ENCODE data around the gene FCRLA. TPM values are rescaled to one million over a fixed set of nuclear protein-coding genes. Genes with fewer than 3 reads are reported as not detected.
"Not testable (repeated sequence)": the region's sequence is repeated elsewhere in the genome, so short reads cannot be mapped to it uniquely, and the experiment has no call there.

Gene FCRLA
- total RNA-seq, 1 experiment from 2014 or later = 0.20 TPM

GRCh38 chr1:161722406-161722805 lies 15.4 kb downstream of the FCRLA start:
- Histone ChIP-seq H3F3A (ENCODE audit: insufficient read depth, low read depth) (0 out of 2 replicates have a peak, but pooled peaks cover under 1% of the 10 kb centered on the region), H4K20me1 (ENCODE audit: insufficient read depth) (no peaks in the 10 kb centered on the region), H3K27ac (no peak overlapping the region), H3K4me2 (no peak overlapping the region), H3K9me3 (ENCODE audit: insufficient read depth, low read depth) (no peaks in the 10 kb centered on the region), H3K4me1 (replicated peaks; ENCODE audit: insufficient read depth) (peaks cover 46% of the 10 kb centered on the region), H3K27me3 (ENCODE audit: insufficient read depth, low read depth) (no peaks in the 10 kb centered on the region), H3K36me3 (ENCODE audit: low read depth) (no peaks in the 10 kb centered on the region), H2AFZ (no peak overlapping the region), H3K9me2 (ENCODE audit: insufficient read depth) (no peaks in the 10 kb centered on the region), H3K4me3 (no peak overlapping the region), H3K79me2 (ENCODE audit: low read depth) (peaks cover 12% of the 10 kb centered on the region)
- BruUV-seq (replicated peaks) = no TSS peak
- intact Hi-C loops (cut with micrococcal nuclease; ENCODE audit: unreplicated experiment) = no loop called here
- TF ChIP-seq, protein P1, sequence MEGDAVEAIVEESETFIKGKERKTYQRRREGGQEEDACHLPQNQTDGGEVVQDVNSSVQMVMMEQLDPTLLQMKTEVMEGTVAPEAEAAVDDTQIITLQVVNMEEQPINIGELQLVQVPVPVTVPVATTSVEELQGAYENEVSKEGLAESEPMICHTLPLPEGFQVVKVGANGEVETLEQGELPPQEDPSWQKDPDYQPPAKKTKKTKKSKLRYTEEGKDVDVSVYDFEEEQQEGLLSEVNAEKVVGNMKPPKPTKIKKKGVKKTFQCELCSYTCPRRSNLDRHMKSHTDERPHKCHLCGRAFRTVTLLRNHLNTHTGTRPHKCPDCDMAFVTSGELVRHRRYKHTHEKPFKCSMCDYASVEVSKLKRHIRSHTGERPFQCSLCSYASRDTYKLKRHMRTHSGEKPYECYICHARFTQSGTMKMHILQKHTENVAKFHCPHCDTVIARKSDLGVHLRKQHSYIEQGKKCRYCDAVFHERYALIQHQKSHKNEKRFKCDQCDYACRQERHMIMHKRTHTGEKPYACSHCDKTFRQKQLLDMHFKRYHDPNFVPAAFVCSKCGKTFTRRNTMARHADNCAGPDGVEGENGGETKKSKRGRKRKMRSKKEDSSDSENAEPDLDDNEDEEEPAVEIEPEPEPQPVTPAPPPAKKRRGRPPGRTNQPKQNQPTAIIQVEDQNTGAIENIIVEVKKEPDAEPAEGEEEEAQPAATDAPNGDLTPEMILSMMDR (conservative IDR thresholded peaks at IDR 0.05) = no peak
- TF ChIP-seq EZH2 (IDR thresholded peaks at IDR 0.05; ENCODE audit: low read depth) = no peak
- DNase-seq = no peak
- ChIA-PET CTCF (no interaction called here), POLR2A (ENCODE audit: unreplicated experiment) (no interaction called here)

GRCh38 chr1:161723459-161724141 lies 16.6 kb downstream of the FCRLA start:
- Histone ChIP-seq H3K4me2 (peak overlapping the region; percentile 32), H2AFZ (no peak overlapping the region), H3K4me1 (replicated peaks; ENCODE audit: insufficient read depth) (peaks cover 49% of the 10 kb centered on the region), H3K27ac (no peak overlapping the region), H3F3A (ENCODE audit: insufficient read depth, low read depth) (0 out of 2 replicates have a peak, but pooled peaks cover 4% of the 10 kb centered on the region), H3K79me2 (ENCODE audit: low read depth) (peaks cover 18% of the 10 kb centered on the region), H3K4me3 (no peak overlapping the region), H3K9me2 (ENCODE audit: insufficient read depth) (no peaks in the 10 kb centered on the region), H3K27me3 (ENCODE audit: insufficient read depth, low read depth) (no peaks in the 10 kb centered on the region), H4K20me1 (ENCODE audit: insufficient read depth) (no peaks in the 10 kb centered on the region), H3K9me3 (ENCODE audit: insufficient read depth, low read depth) (no peaks in the 10 kb centered on the region), H3K36me3 (ENCODE audit: low read depth) (no peaks in the 10 kb centered on the region)
- ChIA-PET CTCF (no interaction called here), POLR2A (ENCODE audit: unreplicated experiment) (no interaction called here)
- BruUV-seq (replicated peaks) = no TSS peak
- TF ChIP-seq EZH2 (IDR thresholded peaks at IDR 0.05; ENCODE audit: low read depth) = no peak
- TF ChIP-seq, protein P1 (conservative IDR thresholded peaks at IDR 0.05) = no peak
- intact Hi-C loops (cut with micrococcal nuclease; ENCODE audit: unreplicated experiment) = no loop called here
- peak; percentile 20 to 61 for DNase-seq

DNA sequence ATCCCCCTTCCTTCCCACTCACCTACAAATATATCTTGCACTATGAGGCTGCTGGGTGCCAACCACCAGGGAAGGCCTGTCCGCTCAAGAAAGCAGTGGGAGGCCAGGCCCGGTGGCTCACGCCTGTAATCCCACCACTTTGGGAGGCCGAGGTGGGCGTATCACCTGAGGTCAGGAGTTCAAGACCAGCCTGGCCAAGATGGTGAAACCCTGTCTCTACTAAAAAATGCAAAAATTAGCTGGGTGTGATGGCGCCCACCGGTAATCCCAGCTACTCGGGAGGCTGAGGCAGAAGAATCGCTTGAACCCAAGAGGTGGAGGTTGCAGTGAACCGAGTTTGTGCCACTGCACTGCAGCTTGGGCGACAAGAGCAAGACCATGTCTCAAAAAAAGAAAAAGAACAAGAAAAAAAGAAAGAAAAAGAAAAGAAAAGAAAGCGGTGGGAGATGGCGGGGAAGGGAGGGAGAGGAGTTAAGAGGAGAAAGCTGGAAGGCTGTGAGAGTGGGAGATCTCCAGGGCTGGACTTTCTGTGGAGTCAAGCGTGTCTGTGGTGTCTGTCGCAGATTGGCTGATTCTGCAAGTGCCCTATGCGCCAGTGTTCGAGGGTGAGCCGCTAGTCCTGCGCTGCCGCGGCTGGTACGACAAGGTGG lies 18.4 kb downstream of the FCRLA start:
- peaks cover 18% of the 10 kb centered on the region for H3K79me2 ChIP-seq (ENCODE audit: low read depth)
- peaks cover 61% of the 10 kb centered on the region for H3K4me1 ChIP-seq (replicated peaks; ENCODE audit: insufficient read depth)
- H4K20me1 ChIP-seq (ENCODE audit: insufficient read depth); CTCF ChIA-PET; DNase-seq; H3K36me3 ChIP-seq (ENCODE audit: low read depth); H3K27me3 ChIP-seq (ENCODE audit: insufficient read depth, low read depth); H3K9me2 ChIP-seq (ENCODE audit: insufficient read depth); BruUV-seq (replicated peaks); intact Hi-C loops (cut with micrococcal nuclease; ENCODE audit: unreplicated experiment); H3K9me3 ChIP-seq (ENCODE audit: insufficient read depth, low read depth): not testable (repeated sequence)
- peak overlapping the region; percentile 88 for H2AFZ ChIP-seq
- peak overlapping the region; percentile 97 for H3K4me3 ChIP-seq
- peak overlapping the region; percentile 99 for H3K4me2 ChIP-seq
- POLR2A ChIA-PET (ENCODE audit: unreplicated experiment) = interaction anchor here (0.6 kb wide), 1 partner anchor 652 kb away, joined by 6 read pairs; no protein-coding TSS in a partner anchor
- peak overlapping the region; percentile 69 for H3K27ac ChIP-seq
- peaks cover 21% of the 10 kb centered on the region for H3F3A ChIP-seq (ENCODE audit: insufficient read depth, low read depth)

Data from PC-9 (cell line).